HG03060 (cell line): ENCODE data around the gene KHNYN.
"Not testable (repeated sequence)": the region's sequence is repeated elsewhere in the genome, so short reads cannot be mapped to it uniquely, and the experiment has no call there.

Experiments
- ATAC-seq: cut with Tn5 transposase; IDR thresholded peaks from one replicate; pipeline ENCODE4 v1.9.1; 2021; ENCODE audit warnings: low read depth, moderate number of reproducible peaks; ENCODE audit not compliant: unreplicated experiment

Gene KHNYN

GRCh38 chr14:24436355-24437019, 6.7 kb downstream of the KHNYN start:
- ATAC-seq: no peak

- no peak for ATAC-seq
Observed at GRCh38 chr14:24437020-24437735, 7.4 kb downstream of the KHNYN start.

- ATAC-seq: no peak
Observed at GRCh38 chr14:24437736-24438067, 7.9 kb downstream of the KHNYN start.

GRCh38 chr14:24438223-24439097, 8.7 kb downstream of the KHNYN start:
- no peak for ATAC-seq

- ATAC-seq: no peak
Observed at GRCh38 chr14:24439257-24439656, 9.5 kb downstream of the KHNYN start.

- no peak for ATAC-seq
Observed at GRCh38 chr14:24439830-24440605, 10.3 kb downstream of the KHNYN start.

GRCh38 chr14:24440606-24441399, 11.0 kb downstream of the KHNYN start:
- no peak for ATAC-seq

- ATAC-seq: no peak
Observed at GRCh38 chr14:24441485-24441884, 11.7 kb downstream of the KHNYN start.

- ATAC-seq: no peak
Observed at GRCh38 chr14:24441904-24442239, 12.1 kb downstream of the KHNYN start.

- ATAC-seq: peak; percentile 92
Observed at GRCh38 chr14:24442240-24443052, 12.7 kb downstream of the KHNYN start, which contains the start of gene SDR39U1. SDR39U1 (minus strand) TSS chr14:24442776; CDS start chr14:24442769, 7 bp downstream.

GRCh38 chr14:24443053-24443665, 13.4 kb downstream of the KHNYN start:
- no peak for ATAC-seq

GRCh38 chr14:24450828-24451227, 21.1 kb downstream of the KHNYN start:
- ATAC-seq: not testable (repeated sequence)

- no peak for ATAC-seq
Observed at GRCh38 chr14:24456980-24457379, 27.2 kb downstream of the KHNYN start.

- no peak for ATAC-seq
Observed at GRCh38 chr14:24458736-24459135, 29.0 kb downstream of the KHNYN start.

- no peak for ATAC-seq
Observed at GRCh38 chr14:24459331-24459730, 29.6 kb downstream of the KHNYN start.

- ATAC-seq: no peak
Observed at GRCh38 chr14:24461336-24461735, 31.6 kb downstream of the KHNYN start.

GRCh38 chr14:24463017-24463883, 33.5 kb downstream of the KHNYN start:
- no peak for ATAC-seq
